ENCODE results near the gene XPO6. TPM values are rescaled to one million over a fixed set of nuclear protein-coding genes. Genes with fewer than 3 reads are reported as not detected.

The XPO6 gene
- total and polyA plus RNA-seq, 2 of the 13 experiments (the other 11 are each of a cell fraction or from before 2014, with no cell fraction given) = 109 to 129 TPM

DNA sequence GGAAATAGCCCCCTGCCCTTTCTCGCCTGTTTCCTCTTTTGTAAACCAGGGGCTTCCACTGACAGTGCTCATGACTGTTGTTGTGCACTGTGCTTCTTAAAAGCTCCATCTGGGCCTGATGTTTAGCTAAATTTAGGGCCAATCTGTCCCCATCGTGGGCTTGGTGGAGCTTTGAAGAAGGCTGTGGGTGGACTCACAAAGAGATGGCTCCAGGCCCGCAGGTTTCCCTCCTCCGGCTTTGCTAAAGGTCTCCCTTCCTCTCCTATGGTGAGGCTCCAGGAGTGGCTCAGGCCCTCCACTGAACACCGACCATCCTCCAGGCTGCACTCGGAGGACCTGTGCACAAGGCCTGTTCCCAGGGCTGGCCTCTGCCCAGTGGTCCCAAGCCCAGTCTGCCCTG lies 30.2 kb upstream of the XPO6 start:
- 47% methylated on average over 3 of the region's 6 CpGs for WGBS (ENCODE audit: low lambda C conversion rate)
- no peak for FAIRE-seq
- Histone ChIP-seq H3K4me3 (replicated peaks in 1 of 3; ENCODE audit: insufficient read depth in 1 of 3, low read depth in 2 of 3, low read length in 3 of 3) (no peak overlapping the region), H3K9ac (ENCODE audit: insufficient read depth, low read depth, low read length) (no peak overlapping the region), H4K20me1 (ENCODE audit: insufficient read depth, low read length) (no peaks in the 10 kb centered on the region), H3K9me3 (ENCODE audit: low read length) (no peaks in the 10 kb centered on the region), H3K36me3 (replicated peaks in 1 of 2; ENCODE audit: control insufficient read depth in 1 of 2, insufficient read depth in 2 of 2, low read length in 2 of 2) (no peaks in the 10 kb centered on the region), H3K27me3 (ENCODE audit: control insufficient read depth in 1 of 2, insufficient read depth in 2 of 2, low read length in 2 of 2) (peaks cover 1 to 3% of the 10 kb centered on the region in 2 experiments; a peak in 2 of 5 replicates), H3K27ac (ENCODE audit: extremely low read length, insufficient read depth, low read length) (no peak overlapping the region), H3K79me2 (ENCODE audit: insufficient read depth, low read length) (no peaks in the 10 kb centered on the region), H3K4me2 (ENCODE audit: low read depth, low read length) (no peak overlapping the region), H2AFZ (ENCODE audit: low read length) (no peak overlapping the region), H3K4me1 (ENCODE audit: insufficient read depth, low read length) (peaks cover 10% of the 10 kb centered on the region)
- CTCF ChIA-PET (ENCODE audit: low intra/inter-chr PET ratio, low total read pairs) = no interaction called here
- intact Hi-C loops (cut with micrococcal nuclease; ENCODE audit: unreplicated experiment) = no loop called here
- no TSS peak for BruUV-seq (replicated peaks)
- in situ Hi-C loops (cut with HindIII; ENCODE audit: extremely low pct_ligation_motif_present, low pct_unique_long_range_greater_than_20kb) = no loop called here
- DNase-seq (ENCODE audit: low spot score) = no peak
- ATAC-seq = peak; percentile 23; the same call in 1 of the 3 replicates
- POLR2A ChIA-PET = no interaction called here
- TF ChIP-seq ZNF451 (CRISPR knock-in tag; IDR thresholded peaks at IDR 0.05) = no peak
- 0 out of 2 replicates have a peak, but pooled peaks have one; percentile 67 for TF ChIP-seq ZNF550 (CRISPR knock-in tag; IDR thresholded peaks at IDR 0.05; ENCODE audit: borderline replicate concordance)

DNA sequence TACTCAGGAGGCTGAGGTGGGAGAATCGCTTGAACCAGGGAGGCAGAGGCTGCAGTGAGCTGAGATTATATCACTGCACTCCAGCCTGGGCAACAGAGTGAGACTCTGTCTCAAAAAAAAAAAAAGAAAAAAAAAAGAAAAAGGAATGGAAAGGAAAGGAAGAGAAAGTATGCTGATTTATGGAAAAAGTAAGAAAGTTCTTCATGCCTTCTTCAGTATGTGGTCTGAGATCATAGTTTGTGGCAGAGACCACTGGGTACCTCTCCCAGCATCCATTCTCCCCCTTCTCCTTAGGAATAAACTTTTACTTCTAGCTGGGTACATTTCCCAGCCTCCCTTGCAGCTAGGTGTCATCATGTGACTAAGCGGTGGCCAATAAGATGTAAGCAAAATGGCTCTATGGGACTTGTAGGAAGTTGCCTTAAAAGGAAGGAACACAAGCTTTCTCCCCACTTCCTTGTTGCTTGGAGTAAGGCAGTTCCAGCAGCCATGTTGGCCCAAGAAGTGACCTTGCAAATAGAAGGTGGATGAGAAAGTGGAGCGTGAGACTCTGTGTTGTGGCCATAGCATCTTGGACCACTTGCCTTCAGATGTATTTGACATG lies 26.1 kb upstream of the XPO6 start:
- no TSS peak for BruUV-seq (replicated peaks)
- no peak overlapping the region for H3K4me3 ChIP-seq (replicated peaks in 1 of 3; ENCODE audit: insufficient read depth in 1 of 3, low read depth in 2 of 3, low read length in 3 of 3)
- H3K4me2 ChIP-seq (ENCODE audit: low read depth, low read length) = no peak overlapping the region
- H3K36me3 ChIP-seq (replicated peaks in 1 of 2; ENCODE audit: control insufficient read depth in 1 of 2, insufficient read depth in 2 of 2, low read length in 2 of 2) = no peaks in the 10 kb centered on the region
- no peaks in the 10 kb centered on the region for H3K79me2 ChIP-seq (ENCODE audit: insufficient read depth, low read length)
- intact Hi-C loops (cut with micrococcal nuclease; ENCODE audit: unreplicated experiment) = no loop called here
- no peaks in the 10 kb centered on the region for H3K4me1 ChIP-seq (ENCODE audit: insufficient read depth, low read length)
- CTCF ChIA-PET (ENCODE audit: low intra/inter-chr PET ratio, low total read pairs) = no interaction called here
- FAIRE-seq (no peak), DNase-seq (ENCODE audit: low spot score) (no peak), ATAC-seq (no peak)
- H3K27ac ChIP-seq (ENCODE audit: extremely low read length, insufficient read depth, low read length) = no peak overlapping the region
- no peak overlapping the region for H2AFZ ChIP-seq (ENCODE audit: low read length)
- TF ChIP-seq ZNF790 (CRISPR knock-in tag; IDR thresholded peaks at IDR 0.05; ENCODE audit: borderline replicate concordance) (no peak), FOXA3 (CRISPR knock-in tag; IDR thresholded peaks at IDR 0.05) (no peak)
- TF ChIP-seq, protein P1, sequence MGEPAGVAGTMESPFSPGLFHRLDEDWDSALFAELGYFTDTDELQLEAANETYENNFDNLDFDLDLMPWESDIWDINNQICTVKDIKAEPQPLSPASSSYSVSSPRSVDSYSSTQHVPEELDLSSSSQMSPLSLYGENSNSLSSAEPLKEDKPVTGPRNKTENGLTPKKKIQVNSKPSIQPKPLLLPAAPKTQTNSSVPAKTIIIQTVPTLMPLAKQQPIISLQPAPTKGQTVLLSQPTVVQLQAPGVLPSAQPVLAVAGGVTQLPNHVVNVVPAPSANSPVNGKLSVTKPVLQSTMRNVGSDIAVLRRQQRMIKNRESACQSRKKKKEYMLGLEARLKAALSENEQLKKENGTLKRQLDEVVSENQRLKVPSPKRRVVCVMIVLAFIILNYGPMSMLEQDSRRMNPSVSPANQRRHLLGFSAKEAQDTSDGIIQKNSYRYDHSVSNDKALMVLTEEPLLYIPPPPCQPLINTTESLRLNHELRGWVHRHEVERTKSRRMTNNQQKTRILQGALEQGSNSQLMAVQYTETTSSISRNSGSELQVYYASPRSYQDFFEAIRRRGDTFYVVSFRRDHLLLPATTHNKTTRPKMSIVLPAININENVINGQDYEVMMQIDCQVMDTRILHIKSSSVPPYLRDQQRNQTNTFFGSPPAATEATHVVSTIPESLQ (CRISPR knock-in tag; conservative IDR thresholded peaks at IDR 0.05) = no peak
- TF ChIP-seq, protein P2, sequence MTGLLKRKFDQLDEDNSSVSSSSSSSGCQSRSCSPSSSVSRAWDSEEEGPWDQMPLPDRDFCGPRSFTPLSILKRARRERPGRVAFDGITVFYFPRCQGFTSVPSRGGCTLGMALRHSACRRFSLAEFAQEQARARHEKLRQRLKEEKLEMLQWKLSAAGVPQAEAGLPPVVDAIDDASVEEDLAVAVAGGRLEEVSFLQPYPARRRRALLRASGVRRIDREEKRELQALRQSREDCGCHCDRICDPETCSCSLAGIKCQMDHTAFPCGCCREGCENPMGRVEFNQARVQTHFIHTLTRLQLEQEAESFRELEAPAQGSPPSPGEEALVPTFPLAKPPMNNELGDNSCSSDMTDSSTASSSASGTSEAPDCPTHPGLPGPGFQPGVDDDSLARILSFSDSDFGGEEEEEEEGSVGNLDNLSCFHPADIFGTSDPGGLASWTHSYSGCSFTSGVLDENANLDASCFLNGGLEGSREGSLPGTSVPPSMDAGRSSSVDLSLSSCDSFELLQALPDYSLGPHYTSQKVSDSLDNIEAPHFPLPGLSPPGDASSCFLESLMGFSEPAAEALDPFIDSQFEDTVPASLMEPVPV (CRISPR knock-in tag; IDR thresholded peaks at IDR 0.05) = no peak
- in situ Hi-C loops (cut with HindIII; ENCODE audit: extremely low pct_ligation_motif_present, low pct_unique_long_range_greater_than_20kb) = no loop called here
- H4K20me1 ChIP-seq (ENCODE audit: insufficient read depth, low read length) = no peaks in the 10 kb centered on the region
- no peak overlapping the region for H3K9ac ChIP-seq (ENCODE audit: insufficient read depth, low read depth, low read length)
- peaks cover 0 to 3% of the 10 kb centered on the region in 2 experiments; a peak in 1 of 5 replicates for H3K27me3 ChIP-seq (ENCODE audit: control insufficient read depth in 1 of 2, insufficient read depth in 2 of 2, low read length in 2 of 2)
- POLR2A ChIA-PET = no interaction called here
- 72% methylated on average over 3 of the region's 3 CpGs for WGBS (ENCODE audit: low lambda C conversion rate)
- H3K9me3 ChIP-seq (ENCODE audit: low read length) = no peaks in the 10 kb centered on the region
